Lung (tissue), 12 donors: ENCODE data around the gene CASQ2. TPM values are rescaled to one million over a fixed set of nuclear protein-coding genes. Genes with fewer than 3 reads are reported as not detected.

Source experiments
- ATAC-seq: fragments of 200-7000 bp; cut with Tn5 transposase; one replicate; pipeline ENCODE4 v1.9.1; 2020; ENCODE audit warnings: moderate number of reproducible peaks; ENCODE audit not compliant: insufficient read depth, low FRiP score
- DNase-seq, 3 donors: peaks; one replicate each; pipeline ENCODE4 v3.0.0-alpha.2; 2013 to 2017
- H3K27ac ChIP-seq, 2 donors: one replicate each; pipeline ENCODE4 v1.5.1; 2013; ENCODE audit warnings: mild to moderate bottlenecking in 2 of 2, moderate library complexity in 2 of 2, control low read depth in 1 of 2, inconsistent platforms in 1 of 2, low read depth in 1 of 2, low read length in 1 of 2
- H3K27me3 ChIP-seq, 3 donors: one replicate each; pipeline ENCODE4 v1.5.1; 2013; ENCODE audit warnings: low read length in 2 of 3; ENCODE audit not compliant: control insufficient read depth in 3 of 3, insufficient read depth in 3 of 3
- H3K36me3 ChIP-seq, 4 donors: one replicate each; pipeline ENCODE4 v1.5.1; 2013; ENCODE audit warnings: low read length in 4 of 4, mild to moderate bottlenecking in 1 of 4, moderate library complexity in 1 of 4; ENCODE audit not compliant: control insufficient read depth in 4 of 4, insufficient read depth in 4 of 4
- H3K4me1 ChIP-seq, 5 donors: one replicate each; pipeline ENCODE4 v1.5.1; 2013; ENCODE audit warnings: low read length in 5 of 5, mild to moderate bottlenecking in 2 of 5, moderate library complexity in 1 of 5; ENCODE audit not compliant: control insufficient read depth in 5 of 5, insufficient read depth in 5 of 5
- H3K4me3 ChIP-seq: one replicate; pipeline ENCODE4 v1.5.1; 2013; ENCODE audit warnings: mild to moderate bottlenecking, control low read depth, moderate library complexity
- H3K9ac ChIP-seq, 2 donors: one replicate each; pipeline ENCODE4 v1.5.1; 2013; ENCODE audit warnings: low read length in 2 of 2, control low read depth in 1 of 2; ENCODE audit not compliant: insufficient read depth in 1 of 2
- H3K9me3 ChIP-seq, 4 donors: one replicate each; pipeline ENCODE4 v1.5.1; 2013; ENCODE audit warnings: low read length in 3 of 4, mild to moderate bottlenecking in 1 of 4, moderate library complexity in 1 of 4; ENCODE audit not compliant: control insufficient read depth in 4 of 4, insufficient read depth in 3 of 4
- CTCF ChIP-seq: IDR thresholded peaks from 2 replicates; pipeline ENCODE4 v1.5.1; 2012; ENCODE audit warnings: mild to moderate bottlenecking; ENCODE audit errors: control extremely low read depth, extremely low read depth
- WGBS, 2 donors: extraction: QIAGEN DNeasy Blood & Tissue Kit; methylation state at CpG; one replicate each; pipeline ENCODE4 v1.1.7; 2013; 5-methylcytosine and 5-hydroxymethylcytosine counted together
- polyA plus RNA-seq, 2 donors: library from polyadenylated mRNA; stranded (reverse); fragments of 200-250 nt; gene quantifications; one replicate each; pipeline ENCODE4 v1.2.1, GENCODE V29; 2013
- total RNA-seq, 2 donors: library from RNA; depleted of rRNA in 1 of 2; stranded (reverse); fragments of >200 nt in 1 of 2; gene quantifications; one replicate each; pipeline ENCODE4 v1.2.1, GENCODE V29; 2014 to 2021
- donor health status: control.
- donor health status: control.
- donor health status: Bipolar disorder and iron deficiency.
- donor health status: healthy.
- donor health status: DM: yes; HTN: yes; CAD: no.

CASQ2 gene
- total and polyA plus RNA-seq, 4 donors, result 0.50 to 3.4 (median 1.4) TPM

GRCh38 chr1:115692224-115692623, 76.3 kb downstream of the CASQ2 start:
- Histone ChIP-seq H3K9ac (no peak overlapping the region), H3K9me3 (no peaks in the 10 kb centered on the region), H3K36me3 (peaks cover 8 to 15% (median 11%) of the 10 kb centered on the region in 4 donors), H3K27me3 (no peaks in the 10 kb centered on the region), H3K27ac (no peak overlapping the region), H3K4me3 (no peak overlapping the region), H3K4me1 (peaks cover 0 to 6% (median 0%) of the 10 kb centered on the region in 5 donors)
- no peak for TF ChIP-seq CTCF
- DNase-seq (no peak), ATAC-seq (no peak)
- 94% methylated on average over 4 of the region's 4 CpGs for WGBS, 2 donors

- no peak for ATAC-seq
- H3K27me3 ChIP-seq, result no peaks in the 10 kb centered on the region
- no peaks in the 10 kb centered on the region for H3K9me3 ChIP-seq
- H3K4me3 ChIP-seq, result no peak overlapping the region
- peaks cover 0 to 6% (median 0%) of the 10 kb centered on the region in 5 donors for H3K4me1 ChIP-seq
- H3K36me3 ChIP-seq, result peaks cover 8 to 15% (median 11%) of the 10 kb centered on the region in 4 donors
- TF ChIP-seq CTCF, result no peak
- no peak overlapping the region for H3K27ac ChIP-seq
- no peak overlapping the region for H3K9ac ChIP-seq
- WGBS, 2 donors, result 93 to 96% methylated on average over 8 of the region's 8 CpGs
- DNase-seq, result no peak
Observed at GRCh38 chr1:115690972-115691371, 77.5 kb downstream of the CASQ2 start.

- DNase-seq, result no peak
- Histone ChIP-seq H3K36me3 (peaks cover 17 to 26% (median 22%) of the 10 kb centered on the region in 4 donors), H3K9me3 (no peaks in the 10 kb centered on the region), H3K27ac (no peak overlapping the region), H3K9ac (no peak overlapping the region), H3K27me3 (no peaks in the 10 kb centered on the region), H3K4me3 (no peak overlapping the region), H3K4me1 (peaks cover 0 to under 1% (median 0%) of the 10 kb centered on the region in 5 donors)
- no peak for ATAC-seq
- TF ChIP-seq CTCF, result no peak
- 93 to 95% methylated on average over 3 of the region's 3 CpGs for WGBS, 2 donors
Observed at GRCh38 chr1:115687744-115688143, 80.8 kb downstream of the CASQ2 start.
